Transverse colon (tissue), 4 donors: ENCODE data around the gene ZNF106.

Experiments used
- CTCF ChIP-seq, 5 experiments: fragments of 200-600 bp in 3 of 5; fragments of 450-650 bp in 2 of 5; sonication (generic) in 3 of 5; IDR thresholded peaks; 1 replicate in 2 of 5; 2 replicates in 3 of 5; pipeline ENCODE4 v1.5.1; 2016 to 2017; ENCODE audit warnings: antibody characterized with exemption in 5 of 5, inconsistent platforms in 3 of 5, mild to moderate bottlenecking in 2 of 5, moderate library complexity in 1 of 5
- POLR2AphosphoS5 ChIP-seq, 3 donors: sonication (generic); formaldehyde crosslinking; IDR thresholded peaks; one replicate each; pipeline ENCODE4 v1.6.1; 2016; ENCODE audit warnings: antibody characterized with exemption in 3 of 3

GRCh38 chr15:42523331-42523730 is 32.4 kb upstream of the ZNF106 start:
- TF ChIP-seq POLR2AphosphoS5 (IDR thresholded peaks at IDR 0.05) (no peak), CTCF (IDR thresholded peaks at IDR 0.05) (no peak)
